Endothelial cell of umbilical vein (primary cell): ENCODE measurements around the gene ANKFN1. TPM values are rescaled to one million over a fixed set of nuclear protein-coding genes. Genes with fewer than 3 reads are reported as not detected.

Experiments
- BruUV-seq: library from RNA; stranded (reverse); fragments of 400-500 nt; replicated peaks from 2 replicates; lab custom pipeline; 2021; lab: Mats Ljungman, UMichigan
- CTCF ChIA-PET: fragments of 300-600, 350-600 bp; sonication (Branson Sonifier 250); formaldehyde crosslinking; loops from one replicate; lab custom pipeline; 2021; ENCODE audit warnings: antibody characterized with exemption, inconsistent platforms; lab: Charles Lee
- POLR2A ChIA-PET: fragments of 300-600, 350-600 bp; sonication (Branson Sonifier 250); formaldehyde crosslinking; loops from one replicate; lab custom pipeline; 2021; ENCODE audit warnings: antibody characterized with exemption, inconsistent platforms; lab: Charles Lee
- DNase-seq: peaks from one replicate; pipeline ENCODE4 v3.0.0-alpha.2; 2011; ENCODE audit warnings: low read depth, low spot score
- FAIRE-seq: peaks from 2 replicates; lab custom pipeline; 2011; peaks lifted over from hg19 to GRCh38; lab: Jason Lieb, UNC
- H2AFZ ChIP-seq: 2 replicates; pipeline ENCODE4 v1.6.0; 2012; ENCODE audit warnings: low read depth, low read length, control low read depth, inconsistent platforms
- H3K27ac ChIP-seq: 2 replicates; pipeline ENCODE4 v1.5.1; 2011; ENCODE audit warnings: low read depth, mild to moderate bottlenecking, control low read depth, low read length, moderate library complexity; ENCODE audit not compliant: insufficient read depth
- H3K27me3 ChIP-seq, 2 experiments: 2 replicates each; pipeline versions ENCODE4 v1.6.0 to v1.6.1; 2011; ENCODE audit warnings: low read length in 2 of 2, mixed read lengths in 1 of 2; ENCODE audit not compliant: control insufficient read depth in 2 of 2, insufficient read depth in 2 of 2
- H3K36me3 ChIP-seq, 2 experiments: 2 replicates in 1 of 2; 3 replicates in 1 of 2; pipeline ENCODE4 v1.5.1; 2011; ENCODE audit warnings: low read length in 2 of 2, mild to moderate bottlenecking in 1 of 2, moderate library complexity in 1 of 2; ENCODE audit not compliant: control insufficient read depth in 2 of 2, insufficient read depth in 2 of 2; ENCODE audit errors: extremely low read depth in 1 of 2
- H3K4me1 ChIP-seq: 3 replicates; pipeline ENCODE4 v1.5.1; 2011; ENCODE audit warnings: mild to moderate bottlenecking, low read length; ENCODE audit not compliant: control insufficient read depth, insufficient read depth; ENCODE audit errors: extremely low read depth
- H3K4me2 ChIP-seq: 2 replicates; pipeline ENCODE4 v1.6.1; 2011; ENCODE audit warnings: low read length, control low read depth, mixed read lengths; ENCODE audit not compliant: insufficient read depth
- H3K4me3 ChIP-seq, 3 experiments: fragments of 200-600 bp in 1 of 3; sonication (generic), shearing (Covaris generic) in 1 of 3; replicated peaks in 1 of 3; 2 replicates each; pipeline ENCODE4 v1.5.1; 2011 to 2016; ENCODE audit warnings: control low read depth in 3 of 3, low read length in 3 of 3, mild to moderate bottlenecking in 2 of 3, inconsistent platforms in 1 of 3, low read depth in 1 of 3, moderate library complexity in 1 of 3; ENCODE audit not compliant: insufficient read depth in 1 of 3
- H3K79me2 ChIP-seq: 2 replicates; pipeline ENCODE4 v1.6.0; 2012; ENCODE audit warnings: low read length, inconsistent platforms; ENCODE audit not compliant: control insufficient read depth, insufficient read depth
- H3K9ac ChIP-seq: replicated peaks from 2 replicates; pipeline ENCODE3; 2011; ENCODE audit warnings: low read length, control low read depth; ENCODE audit not compliant: insufficient read depth; ENCODE audit errors: extremely low read depth
- H3K9me1 ChIP-seq: replicated peaks from 3 replicates; pipeline ENCODE4 v1.6.0; 2011; ENCODE audit warnings: mild to moderate bottlenecking, low read length; ENCODE audit not compliant: control insufficient read depth, insufficient read depth; ENCODE audit errors: extremely low read depth
- H3K9me3 ChIP-seq: replicated peaks from 2 replicates; pipeline ENCODE4 v1.5.1; 2012; ENCODE audit warnings: low read length, inconsistent platforms; ENCODE audit not compliant: control insufficient read depth, insufficient read depth
- H4K20me1 ChIP-seq: replicated peaks from 2 replicates; pipeline ENCODE3; 2011; ENCODE audit warnings: mild to moderate bottlenecking, low read length; ENCODE audit not compliant: control insufficient read depth, insufficient read depth; ENCODE audit errors: extremely low read depth
- GATA2 ChIP-seq: IDR thresholded peaks from 2 replicates; pipeline ENCODE4 v1.7.0; 2011; ENCODE audit warnings: low read depth, mild to moderate bottlenecking, moderate library complexity, mixed read lengths, low read length; ENCODE audit not compliant: insufficient read length, insufficient read depth
- MAX ChIP-seq: IDR thresholded peaks from 2 replicates; pipeline ENCODE4 v1.6.1; 2011; ENCODE audit not compliant: insufficient read depth, insufficient read length
- MYC ChIP-seq: IDR thresholded peaks from one replicate; pipeline ENCODE4 v1.6.1; 2011; ENCODE audit warnings: mild to moderate bottlenecking, low read depth, low read length
- POLR2A ChIP-seq: IDR thresholded peaks from 2 replicates; pipeline ENCODE4 v1.6.1; 2012; ENCODE audit warnings: low read depth, mild to moderate bottlenecking, control low read depth, low read length
- POLR2AphosphoS5 ChIP-seq: IDR thresholded peaks from 2 replicates; pipeline ENCODE4 v1.6.1; 2012; ENCODE audit warnings: low read depth, mild to moderate bottlenecking, control low read depth, low read length, moderate library complexity; ENCODE audit not compliant: insufficient read depth
- dilution Hi-C: fragments of 300-500 bp; cut with MboI; formaldehyde crosslinking; loops from one replicate; pipeline ENCODE4 v1.15.0; 2019; ENCODE audit warnings: low sequenced_read_pairs; ENCODE audit not compliant: extremely low pct_ligation_motif_present
- intact Hi-C: fragments of 100-400 bp; cut with micrococcal nuclease; formaldehyde crosslinking; loops from one replicate; pipeline ENCODE4 v1.10.0; 2022
- polyA plus RNA-seq, 4 experiments: library from polyadenylated mRNA; depleted of rRNA in 3 of 4; stranded (reverse) in 3 of 4; unstranded in 1 of 4; fragments of >200 nt; gene quantifications; 2 replicates each; pipeline versions ENCODE4 v1.2.1 to v1.2.3, GENCODE V29; 2011 to 2012; ENCODE audit warnings: missing spikeins in 1 of 4
- total RNA-seq: library from RNA; stranded (reverse); gene quantifications from 2 replicates; pipeline ENCODE4 v1.2.3, GENCODE V29; 2021

ANKFN1 gene
- total and polyA plus RNA-seq, 2 donors (not counting 3 experiments of a cell fraction or from before 2014, with no cell fraction given): 0.15 TPM; not detected in 1

- H3K9me3 ChIP-seq: no peaks in the 10 kb centered on the region
- H2AFZ ChIP-seq: no peak overlapping the region
- H3K4me3 ChIP-seq: no peak overlapping the region
- no peak for DNase-seq
- no peaks in the 10 kb centered on the region for H3K79me2 ChIP-seq
- H3K27me3 ChIP-seq: peaks cover 0 to 2% of the 10 kb centered on the region in 2 experiments
- no peak overlapping the region for H3K9ac ChIP-seq
- no peaks in the 10 kb centered on the region for H3K9me1 ChIP-seq
- dilution Hi-C loops: no loop called here
- BruUV-seq: no TSS peak
- intact Hi-C loops: no loop called here
- ChIA-PET POLR2A (no interaction called here), CTCF (interaction anchor here (0.9 to 1.6 kb wide), 2 partner anchors 10 to 107 kb away, joined by 3 to 4 read pairs; no protein-coding TSS in a partner anchor)
- no peak for FAIRE-seq
- H3K4me2 ChIP-seq: no peak overlapping the region
- no peaks in the 10 kb centered on the region for H3K36me3 ChIP-seq
- no peaks in the 10 kb centered on the region for H3K4me1 ChIP-seq
- H3K27ac ChIP-seq: no peak overlapping the region
- no peaks in the 10 kb centered on the region for H4K20me1 ChIP-seq
- no peak for TF ChIP-seq MAX
These were observed 59.8 kb downstream of the ANKFN1 start for GRCh38 chr17:56213031-56213430.

GRCh38 chr17:56217921-56218320 lies 64.6 kb downstream of the ANKFN1 start:
- Histone ChIP-seq H3K9ac (no peak overlapping the region), H3K9me3 (no peaks in the 10 kb centered on the region), H4K20me1 (no peaks in the 10 kb centered on the region), H3K27ac (no peak overlapping the region), H3K4me3 (no peak overlapping the region), H3K79me2 (no peaks in the 10 kb centered on the region), H3K36me3 (no peaks in the 10 kb centered on the region), H3K4me1 (no peaks in the 10 kb centered on the region), H3K27me3 (peaks cover 2 to 3% of the 10 kb centered on the region in 2 experiments), H3K9me1 (no peaks in the 10 kb centered on the region), H2AFZ (no peak overlapping the region), H3K4me2 (no peak overlapping the region)
- no TSS peak for BruUV-seq
- ChIA-PET POLR2A (no interaction called here), CTCF (no interaction called here)
- dilution Hi-C loops (no loop called here), intact Hi-C loops (no loop called here)
- TF ChIP-seq POLR2A (no peak), GATA2 (no peak), MYC (no peak), MAX (no peak), POLR2AphosphoS5 (no peak)
- no peak for DNase-seq
- FAIRE-seq: no peak
